Upper lobe of left lung (tissue), 6 donors: Measurements from ENCODE around the gene GSDMA. TPM values are rescaled to one million over a fixed set of nuclear protein-coding genes. Genes with fewer than 3 reads are reported as not detected.
A peak's percentile ranks its signal among the peaks of the same experiment; 100 is the strongest.
"Not testable (repeated sequence)": the region's sequence is repeated elsewhere in the genome, so short reads cannot be mapped to it uniquely, and the experiment has no call there.

Experiments
- ATAC-seq, 2 donors: fragments of 200-7000 bp; cut with Tn5 transposase; one replicate each; pipeline ENCODE4 v1.9.1; 2022; ENCODE audit warnings: mild to moderate bottlenecking in 2 of 2, moderate library complexity in 2 of 2; ENCODE audit not compliant: low FRiP score in 2 of 2
- DNase-seq, 2 donors: peaks; one replicate each; pipeline ENCODE4 v3.0.0-alpha.2; 2019 to 2020
- H3K27ac ChIP-seq, 4 donors: fragments of 200-600 bp; sonication (generic); one replicate each; pipeline ENCODE4 v1.5.1; 2016 to 2019
- H3K27me3 ChIP-seq, 4 donors: fragments of 200-600 bp; sonication (generic); one replicate each; pipeline ENCODE4 v1.5.1; 2017 to 2019
- H3K36me3 ChIP-seq, 4 donors: fragments of 200-600 bp; sonication (generic); one replicate each; pipeline ENCODE4 v1.5.1; 2016 to 2019
- H3K4me1 ChIP-seq, 4 donors: fragments of 200-600 bp; sonication (generic); one replicate each; pipeline ENCODE4 v1.5.1; 2018 to 2019
- H3K4me3 ChIP-seq, 4 donors: fragments of 200-600 bp; sonication (generic); one replicate each; pipeline ENCODE4 v1.5.1; 2017 to 2019; ENCODE audit warnings: mild to moderate bottlenecking in 2 of 4, moderate library complexity in 1 of 4
- H3K9me3 ChIP-seq, 4 donors: fragments of 200-600 bp; sonication (generic); one replicate each; pipeline ENCODE4 v1.5.1; 2018 to 2019
- EP300 ChIP-seq, 4 donors: sonication (generic); formaldehyde crosslinking; IDR thresholded peaks; one replicate each; pipeline ENCODE4 v1.5.1; 2017; ENCODE audit warnings: antibody characterized with exemption in 4 of 4, control low read depth in 2 of 4
- POLR2A ChIP-seq, 4 donors: fragments of 450-650 bp; IDR thresholded peaks; one replicate each; pipeline ENCODE4 v1.5.1; 2016 to 2017; ENCODE audit warnings: antibody characterized with exemption in 4 of 4, mild to moderate bottlenecking in 2 of 4
- POLR2AphosphoS5 ChIP-seq, 2 donors: sonication (generic); formaldehyde crosslinking; IDR thresholded peaks; one replicate each; pipeline ENCODE4 v1.5.1; 2017; ENCODE audit warnings: antibody characterized with exemption in 2 of 2
- WGBS, 2 donors: methylation state at CpG; one replicate each; pipeline ENCODE4 v1.1.5; 2017 to 2018; 5-methylcytosine and 5-hydroxymethylcytosine counted together
- total RNA-seq, 6 donors: library from RNA; depleted of rRNA in 4 of 6; stranded (reverse); fragments of >200 nt in 4 of 6; gene quantifications; one replicate each; pipeline versions ENCODE4 v1.1.0 to v1.2.1, GENCODE V29; 2016 to 2021
- TF ChIP-seq, protein P1 (sequence below), 6 experiments: fragments of 450-650 bp in 4 of 6; fragments of 200-600 bp in 2 of 6; sonication (generic) in 2 of 6; IDR thresholded peaks; one replicate each; pipeline ENCODE4 v1.5.1; 2016 to 2019; ENCODE audit warnings: antibody characterized with exemption in 6 of 6
- donor health status: DM: no; HTN: no; CAD: no; lungs with moderate emphysema.
- donor health status: DM: no; HTN: yes; CAD: no; lungs with severe emphysema.

Gene GSDMA
- total RNA-seq, 6 donors from 2014 or later: 0.14 to 0.61 (median 0.51) TPM; not detected in 2

DNA sequence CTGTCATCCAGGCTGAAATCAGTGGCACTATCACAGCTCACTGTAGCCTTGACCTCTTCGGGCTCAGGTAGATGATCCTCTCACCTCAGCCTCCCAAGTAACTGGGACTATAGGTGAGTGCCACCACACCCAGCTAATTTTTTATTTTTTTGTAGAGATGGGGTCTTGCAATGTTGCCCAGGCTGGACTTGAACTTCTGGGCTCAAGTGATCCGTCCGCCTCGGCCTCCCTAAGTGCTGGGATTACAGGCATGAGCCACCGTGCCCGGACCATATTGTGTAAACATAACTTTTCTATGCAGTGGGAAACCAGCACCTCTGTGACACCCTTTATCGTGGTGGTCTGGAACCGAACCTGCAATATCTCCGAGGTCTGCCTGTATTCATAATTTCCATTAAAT, 41.3 kb downstream of the GSDMA start:
- WGBS, 2 donors: 85 to 86% methylated on average over 9 of the region's 9 CpGs
- H3K27me3 ChIP-seq: no peaks in the 10 kb centered on the region
- H3K9me3 ChIP-seq: no peaks in the 10 kb centered on the region
- H3K36me3 ChIP-seq: no peaks in the 10 kb centered on the region
- peaks cover 0 to 6% (median 3%) of the 10 kb centered on the region in 4 donors for H3K4me1 ChIP-seq
- no peak overlapping the region for H3K27ac ChIP-seq
- ATAC-seq: no peak
- H3K4me3 ChIP-seq: no peak overlapping the region
- no peak for DNase-seq
- TF ChIP-seq EP300 (IDR thresholded peaks at IDR 0.05) (no peak), POLR2A (IDR thresholded peaks at IDR 0.05) (no peak), POLR2AphosphoS5 (IDR thresholded peaks at IDR 0.05) (no peak)
- TF ChIP-seq, protein P1, sequence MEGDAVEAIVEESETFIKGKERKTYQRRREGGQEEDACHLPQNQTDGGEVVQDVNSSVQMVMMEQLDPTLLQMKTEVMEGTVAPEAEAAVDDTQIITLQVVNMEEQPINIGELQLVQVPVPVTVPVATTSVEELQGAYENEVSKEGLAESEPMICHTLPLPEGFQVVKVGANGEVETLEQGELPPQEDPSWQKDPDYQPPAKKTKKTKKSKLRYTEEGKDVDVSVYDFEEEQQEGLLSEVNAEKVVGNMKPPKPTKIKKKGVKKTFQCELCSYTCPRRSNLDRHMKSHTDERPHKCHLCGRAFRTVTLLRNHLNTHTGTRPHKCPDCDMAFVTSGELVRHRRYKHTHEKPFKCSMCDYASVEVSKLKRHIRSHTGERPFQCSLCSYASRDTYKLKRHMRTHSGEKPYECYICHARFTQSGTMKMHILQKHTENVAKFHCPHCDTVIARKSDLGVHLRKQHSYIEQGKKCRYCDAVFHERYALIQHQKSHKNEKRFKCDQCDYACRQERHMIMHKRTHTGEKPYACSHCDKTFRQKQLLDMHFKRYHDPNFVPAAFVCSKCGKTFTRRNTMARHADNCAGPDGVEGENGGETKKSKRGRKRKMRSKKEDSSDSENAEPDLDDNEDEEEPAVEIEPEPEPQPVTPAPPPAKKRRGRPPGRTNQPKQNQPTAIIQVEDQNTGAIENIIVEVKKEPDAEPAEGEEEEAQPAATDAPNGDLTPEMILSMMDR (IDR thresholded peaks at IDR 0.05): no peak

GRCh38 chr17:40004712-40005111, 41.9 kb downstream of the GSDMA start:
- no peaks in the 10 kb centered on the region for H3K9me3 ChIP-seq
- no peak overlapping the region for H3K27ac ChIP-seq
- no peak for DNase-seq
- TF ChIP-seq, protein P1 (IDR thresholded peaks at IDR 0.05): no peak
- TF ChIP-seq POLR2AphosphoS5 (IDR thresholded peaks at IDR 0.05) (no peak), EP300 (IDR thresholded peaks at IDR 0.05) (no peak), POLR2A (IDR thresholded peaks at IDR 0.05) (no peak)
- no peak for ATAC-seq
- no peaks in the 10 kb centered on the region for H3K36me3 ChIP-seq
- H3K4me1 ChIP-seq: peaks cover 0 to 2% (median 0%) of the 10 kb centered on the region in 4 donors
- WGBS, 2 donors: 78 to 82% methylated on average over 7 of the region's 7 CpGs
- no peaks in the 10 kb centered on the region for H3K27me3 ChIP-seq
- H3K4me3 ChIP-seq: no peak overlapping the region

- H3K4me1 ChIP-seq: no peaks in the 10 kb centered on the region
- H3K9me3 ChIP-seq: no peaks in the 10 kb centered on the region
- H3K36me3 ChIP-seq: no peaks in the 10 kb centered on the region
- 84 to 88% methylated on average over 6 of the region's 6 CpGs for WGBS, 2 donors
- no peak overlapping the region for H3K27ac ChIP-seq
- DNase-seq: no peak
- H3K4me3 ChIP-seq: no peak overlapping the region
- no peak for ATAC-seq
- H3K27me3 ChIP-seq: no peaks in the 10 kb centered on the region
- TF ChIP-seq, protein P1 (IDR thresholded peaks at IDR 0.05): no peak
- TF ChIP-seq POLR2AphosphoS5 (IDR thresholded peaks at IDR 0.05) (no peak), POLR2A (IDR thresholded peaks at IDR 0.05) (no peak), EP300 (IDR thresholded peaks at IDR 0.05) (no peak)
These were observed 42.7 kb downstream of the GSDMA start for GRCh38 chr17:40005520-40005919.

DNA sequence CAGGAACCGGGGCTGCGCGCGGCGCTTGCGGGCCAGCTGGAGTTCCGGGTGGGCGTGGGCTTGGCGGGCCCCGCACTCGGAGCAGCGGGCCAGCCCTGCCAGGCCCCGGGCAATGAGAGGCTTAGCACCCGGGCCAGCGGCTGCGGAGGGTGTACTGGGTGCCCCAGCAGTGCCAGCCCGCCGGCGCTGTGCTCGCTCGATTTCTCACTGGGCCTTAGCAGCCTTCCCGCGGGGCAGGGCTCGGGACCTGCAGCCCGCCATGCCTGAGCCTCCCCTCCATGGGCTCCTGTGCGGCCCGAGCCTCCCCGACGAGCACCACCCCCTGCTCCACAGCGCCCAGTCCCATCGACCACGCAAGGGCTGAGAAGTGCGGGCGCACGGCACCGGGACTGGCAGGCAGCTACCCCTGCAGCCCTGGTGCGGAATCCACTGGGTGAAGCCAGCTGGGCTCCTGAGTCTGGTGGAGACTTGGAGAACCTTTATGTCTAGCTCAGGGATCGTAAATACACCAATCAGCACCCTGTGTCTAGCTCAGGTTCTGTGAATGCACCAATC, 48.2 kb downstream of the GSDMA start:
- H3K9me3 ChIP-seq, ATAC-seq, H3K27ac ChIP-seq, H3K4me3 ChIP-seq, H3K27me3 ChIP-seq, H3K36me3 ChIP-seq: not testable (repeated sequence)
- H3K4me1 ChIP-seq: peaks cover 24 to 28% (median 27%) of the 10 kb centered on the region in 4 donors
- peak in 1 of 2 donors; percentile 80 for DNase-seq
- WGBS, 2 donors: 93 to 97% methylated on average over 21 to 37 of the region's 38 CpGs

DNA sequence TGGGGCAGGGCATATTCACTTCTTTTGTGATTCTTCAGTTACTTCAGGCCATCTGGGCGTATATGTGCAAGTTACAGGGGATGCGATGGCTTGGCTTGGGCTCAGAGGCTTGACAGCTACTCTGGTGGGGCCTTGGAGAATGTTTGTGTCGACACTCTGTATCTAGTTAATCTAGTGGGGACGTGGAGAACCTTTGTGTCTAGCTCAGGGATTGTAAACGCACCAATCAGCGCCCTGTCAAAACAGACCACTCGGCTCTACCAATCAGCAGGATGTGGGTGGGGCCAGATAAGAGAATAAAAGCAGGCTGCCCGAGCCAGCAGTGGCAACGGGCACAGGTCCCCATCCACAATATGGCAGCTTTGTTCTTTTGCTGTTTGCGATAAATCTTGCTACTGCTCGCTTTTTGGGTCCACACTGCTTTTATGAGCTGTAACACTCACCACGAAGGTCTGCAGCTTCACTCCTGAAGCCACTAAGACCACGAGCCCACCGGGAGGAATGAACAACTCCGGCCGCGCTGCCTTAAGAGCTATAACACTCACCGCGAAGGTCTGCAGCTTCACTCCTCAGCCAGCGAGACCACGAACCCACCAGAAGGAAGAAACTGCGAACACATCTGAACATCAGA, 49.3 kb downstream of the GSDMA start:
- ATAC-seq, DNase-seq, H3K27ac ChIP-seq, H3K4me3 ChIP-seq, H3K9me3 ChIP-seq, H3K36me3 ChIP-seq, H3K27me3 ChIP-seq: not testable (repeated sequence)
- peaks cover 34 to 39% (median 39%) of the 10 kb centered on the region in 4 donors for H3K4me1 ChIP-seq
- WGBS, 2 donors: 64 to 73% methylated on average over 18 to 22 of the region's 22 CpGs
